DND-41 (cell line): Measurements from ENCODE around the gene KATNIP.

Experiments
- CTCF ChIP-seq: IDR thresholded peaks from 2 replicates; pipeline ENCODE4 v1.5.1; 2012; ENCODE audit warnings: borderline replicate concordance, low read length, moderate library complexity, mild to moderate bottlenecking; ENCODE audit not compliant: poor library complexity, severe bottlenecking; ENCODE audit errors: extremely low read depth
- EZH2 ChIP-seq: IDR thresholded peaks from 3 replicates; pipeline ENCODE4 v1.6.1; 2012; ENCODE audit warnings: borderline replicate concordance, low read depth, mild to moderate bottlenecking, moderate library complexity, low read length, inconsistent platforms; ENCODE audit not compliant: severe bottlenecking

GRCh38 chr16:27583634-27584033 lies 33.7 kb downstream of the KATNIP start:
- no peak for TF ChIP-seq CTCF
- no peak for TF ChIP-seq EZH2
